ENCODE data around the gene AGAP2. TPM values are rescaled to one million over a fixed set of nuclear protein-coding genes. Genes with fewer than 3 reads are reported as not detected.

AGAP2 gene
- total and polyA plus RNA-seq, 2 of the 13 experiments (the other 11 are each of a cell fraction or from before 2014, with no cell fraction given) = 0.38 to 0.45 TPM

DNA sequence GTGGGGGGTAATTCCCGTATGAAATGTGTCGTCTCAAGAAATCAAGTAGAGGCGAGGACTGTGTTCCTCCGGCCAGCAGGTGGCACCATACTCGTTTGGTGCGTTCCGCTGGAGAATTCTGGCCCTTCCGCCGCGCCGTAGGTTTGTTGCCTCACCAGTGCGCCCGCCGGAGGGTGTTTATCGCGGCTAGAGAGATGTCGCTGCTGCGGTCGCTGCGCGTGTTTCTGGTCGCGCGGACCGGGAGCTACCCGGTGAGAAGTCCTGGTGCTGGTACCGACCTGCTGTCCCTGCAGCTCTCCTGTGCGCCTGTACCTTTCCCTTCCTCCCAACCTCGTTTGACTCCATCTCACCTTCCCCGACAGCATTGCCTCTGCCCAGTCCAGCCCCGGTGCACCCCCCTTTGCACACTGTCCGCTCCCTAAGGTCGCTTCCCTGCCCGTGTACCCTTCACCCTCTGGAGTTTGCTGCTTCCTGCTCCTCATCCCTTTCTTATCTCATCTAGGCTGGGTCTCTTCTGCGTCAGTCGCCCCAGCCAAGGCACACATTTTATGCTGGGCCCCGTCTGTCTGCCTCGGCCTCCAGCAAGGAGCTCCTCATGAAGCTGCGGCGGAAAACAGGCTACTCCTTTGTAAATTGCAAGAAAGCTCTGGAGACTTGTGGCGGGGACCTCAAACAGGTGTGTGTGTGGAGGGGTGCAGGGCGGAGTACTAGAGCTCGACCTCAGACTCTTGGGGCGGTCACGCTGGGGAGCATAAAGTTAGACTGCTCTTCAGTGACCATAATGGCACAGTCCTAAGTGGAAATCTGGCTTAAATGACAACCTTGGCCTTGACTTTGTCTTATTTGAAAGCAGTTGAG is 44.3 kb upstream of the AGAP2 start, which contains the start of gene TSFM (continued):
- TF ChIP-seq ZNF678 (CRISPR knock-in tag; IDR thresholded peaks at IDR 0.05) (0 out of 2 replicates have a peak, but pooled peaks have one; percentile 48), ZNF776 (CRISPR knock-in tag; IDR thresholded peaks at IDR 0.05) (peak; percentile 89), ZNF292 (CRISPR knock-in tag; IDR thresholded peaks at IDR 0.05; ENCODE audit: borderline replicate concordance, low read depth) (0 out of 2 replicates have a peak, but pooled peaks have one; percentile 21), SMC3 (IDR thresholded peaks at IDR 0.05; ENCODE audit: low read length) (peak; percentile 58), NFKB2 (CRISPR knock-in tag; IDR thresholded peaks at IDR 0.05; ENCODE audit: borderline replicate concordance) (peak; percentile 94), GATA4 (IDR thresholded peaks at IDR 0.05; ENCODE audit: borderline replicate concordance, low read depth) (no peak; the same call in 1 of the 2 replicates), ZMYM4 (CRISPR knock-in tag; IDR thresholded peaks at IDR 0.05) (peak; percentile 98), TEAD2 (CRISPR knock-in tag; IDR thresholded peaks at IDR 0.05) (no peak), ZFY (CRISPR knock-in tag; IDR thresholded peaks at IDR 0.05) (peak; percentile 79), ZNF747 (CRISPR knock-in tag; IDR thresholded peaks at IDR 0.05; ENCODE audit: borderline replicate concordance) (peak; percentile 86; the same call in 1 of the 2 replicates), ZBTB21 (CRISPR knock-in tag; IDR thresholded peaks at IDR 0.05) (no peak), ZNF672 (CRISPR knock-in tag; IDR thresholded peaks at IDR 0.05) (no peak), CHCHD3 (CRISPR knock-in tag; IDR thresholded peaks at IDR 0.05) (no peak), ETV5 (CRISPR knock-in tag; IDR thresholded peaks at IDR 0.05; ENCODE audit: borderline replicate concordance) (peak; percentile 48; the same call in 1 of the 2 replicates), YEATS2 (CRISPR knock-in tag; IDR thresholded peaks at IDR 0.05; ENCODE audit: borderline replicate concordance) (peak; percentile 97), ZNF780A (CRISPR knock-in tag; IDR thresholded peaks at IDR 0.05) (peak; percentile 61; the same call in 1 of the 2 replicates), ARID4A (CRISPR knock-in tag; IDR thresholded peaks at IDR 0.05; ENCODE audit: borderline replicate concordance) (peak; percentile 98), ZNF713 (CRISPR knock-in tag; IDR thresholded peaks at IDR 0.05) (peak; percentile 51; the same call in 1 of the 2 replicates), PRDM15 (CRISPR knock-in tag; IDR thresholded peaks at IDR 0.05) (no peak), MLLT10 (CRISPR knock-in tag; IDR thresholded peaks at IDR 0.05) (no peak), MEIS1 (CRISPR knock-in tag; IDR thresholded peaks at IDR 0.05; ENCODE audit: borderline replicate concordance) (no peak), POGZ (CRISPR knock-in tag; IDR thresholded peaks at IDR 0.05) (peak; percentile 97), ZNF562 (CRISPR knock-in tag; IDR thresholded peaks at IDR 0.05; ENCODE audit: borderline replicate concordance) (0 out of 2 replicates have a peak, but pooled peaks have one; percentile 22)
